ENCODE data around the gene ZNF777. TPM values are rescaled to one million over a fixed set of nuclear protein-coding genes. Genes with fewer than 3 reads are reported as not detected.

Gene ZNF777
- total and polyA plus RNA-seq, 2 donors from 2014 or later = 8.2 to 12.9 TPM

- Histone ChIP-seq H3K36me3 (ENCODE audit: control insufficient read depth in 2 of 3, insufficient read depth in 3 of 3, low read length in 3 of 3) (peaks cover 7 to 51% (median 41%) of the 10 kb centered on the region in 3 donors), H3K27ac (ENCODE audit: low read depth in 2 of 2, low read length in 2 of 2) (no peak overlapping the region), H3K27me3 (ENCODE audit: control insufficient read depth, insufficient read depth, low read length) (no peaks in the 10 kb centered on the region), H3K9me3 (ENCODE audit: control insufficient read depth in 2 of 3, insufficient read depth in 1 of 3, low read length in 3 of 3) (no peaks in the 10 kb centered on the region), H3K9ac (ENCODE audit: low read length in 3 of 3) (no peak overlapping the region), H3K4me3 (ENCODE audit: low read length in 3 of 3) (no peak overlapping the region), H3K4me1 (ENCODE audit: control insufficient read depth in 2 of 3, insufficient read depth in 2 of 3, low read depth in 1 of 3, low read length in 3 of 3) (peaks cover 0 to 4% (median 2%) of the 10 kb centered on the region in 3 donors)
- FAIRE-seq = no peak
- no peak for DNase-seq
- no peak for TF ChIP-seq CTCF (IDR thresholded peaks at IDR 0.05; ENCODE audit: borderline replicate concordance, extremely low read depth, insufficient read depth)
- intact Hi-C loops (cut with DNase I) = no loop called here
Observed at GRCh38 chr7:149490083-149490760, 29.4 kb upstream of the ZNF777 start.

DNA sequence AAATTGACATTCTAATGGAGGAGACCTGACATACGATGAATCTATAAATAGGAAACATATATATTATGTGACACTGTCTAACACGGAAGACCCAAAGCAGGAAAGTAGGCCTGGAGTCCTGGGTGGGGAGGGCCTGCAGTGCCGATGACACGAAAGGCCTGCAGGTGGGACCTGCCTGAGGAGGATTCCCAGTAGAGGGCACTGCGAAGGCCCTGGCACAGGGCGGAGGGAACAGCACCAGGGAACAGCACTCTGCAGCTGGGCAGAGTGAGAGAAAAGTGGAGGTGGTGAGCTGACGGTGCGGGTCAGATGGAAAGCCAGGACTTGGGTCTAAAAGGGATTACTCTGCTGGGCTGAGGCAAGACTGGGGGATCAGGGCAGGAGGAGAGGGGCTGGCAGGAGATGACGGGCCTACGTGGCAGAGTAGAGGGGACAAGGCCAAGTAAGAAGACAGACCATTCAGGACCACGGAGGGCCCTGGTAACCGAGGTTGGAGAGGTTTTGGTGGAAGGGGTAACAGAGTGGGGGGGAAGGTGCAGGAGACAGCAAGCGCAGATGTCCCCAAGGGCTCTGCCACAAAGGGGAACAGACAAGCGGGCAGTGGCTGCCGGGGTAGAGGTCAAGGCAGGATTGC, 28.6 kb upstream of the ZNF777 start:
- FAIRE-seq (no peak), DNase-seq (no peak)
- Histone ChIP-seq H3K36me3 (ENCODE audit: control insufficient read depth in 2 of 3, insufficient read depth in 3 of 3, low read length in 3 of 3) (peaks cover 7 to 51% (median 41%) of the 10 kb centered on the region in 3 donors), H3K9ac (ENCODE audit: low read length in 3 of 3) (no peak overlapping the region), H3K27me3 (ENCODE audit: control insufficient read depth, insufficient read depth, low read length) (no peaks in the 10 kb centered on the region), H3K4me3 (ENCODE audit: low read length in 3 of 3) (no peak overlapping the region), H3K9me3 (ENCODE audit: control insufficient read depth in 2 of 3, insufficient read depth in 1 of 3, low read length in 3 of 3) (no peaks in the 10 kb centered on the region), H3K4me1 (ENCODE audit: control insufficient read depth in 2 of 3, insufficient read depth in 2 of 3, low read depth in 1 of 3, low read length in 3 of 3) (peaks cover 0 to under 1% (median 0%) of the 10 kb centered on the region in 3 donors), H3K27ac (ENCODE audit: low read depth in 2 of 2, low read length in 2 of 2) (no peak overlapping the region)
- TF ChIP-seq CTCF (IDR thresholded peaks at IDR 0.05; ENCODE audit: borderline replicate concordance, extremely low read depth, insufficient read depth) = peak; percentile 19
- intact Hi-C loops (cut with DNase I) = no loop called here

DNA sequence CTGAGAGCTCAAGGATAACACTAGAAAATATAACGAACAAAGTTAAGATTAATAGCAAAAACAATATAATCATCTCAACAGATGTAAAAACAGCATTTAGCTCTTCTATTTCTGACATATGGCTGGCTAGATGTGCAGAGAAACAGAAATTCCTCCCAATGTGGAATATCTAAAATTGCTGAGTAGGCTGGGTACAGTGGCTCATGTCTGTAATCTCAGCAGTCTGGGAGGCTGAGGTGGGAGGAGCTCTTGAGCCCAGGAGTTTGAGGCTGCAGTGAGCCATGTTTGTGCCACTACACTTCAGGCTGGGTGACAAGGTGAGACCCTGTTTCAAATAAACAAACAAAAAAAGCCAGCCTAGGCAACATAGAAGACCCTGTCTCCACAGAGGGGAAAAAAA, 18.7 kb upstream of the ZNF777 start:
- Histone ChIP-seq H3K9ac (ENCODE audit: low read length in 3 of 3) (no peak overlapping the region), H3K9me3 (ENCODE audit: control insufficient read depth in 2 of 3, insufficient read depth in 1 of 3, low read length in 3 of 3) (no peaks in the 10 kb centered on the region), H3K27ac (ENCODE audit: low read depth in 2 of 2, low read length in 2 of 2) (no peak overlapping the region), H3K27me3 (ENCODE audit: control insufficient read depth, insufficient read depth, low read length) (no peaks in the 10 kb centered on the region), H3K4me1 (ENCODE audit: control insufficient read depth in 2 of 3, insufficient read depth in 2 of 3, low read depth in 1 of 3, low read length in 3 of 3) (no peaks in the 10 kb centered on the region), H3K4me3 (ENCODE audit: low read length in 3 of 3) (no peak overlapping the region), H3K36me3 (ENCODE audit: control insufficient read depth in 2 of 3, insufficient read depth in 3 of 3, low read length in 3 of 3) (peaks cover 2 to 18% (median 13%) of the 10 kb centered on the region in 3 donors)
- DNase-seq (no peak), FAIRE-seq (no peak)
- intact Hi-C loops (cut with DNase I) = no loop called here
- TF ChIP-seq CTCF (IDR thresholded peaks at IDR 0.05; ENCODE audit: borderline replicate concordance, extremely low read depth, insufficient read depth) = no peak

Data from kidney (tissue), 14 donors.